Measurements from ENCODE around the gene CROCC2. TPM values are rescaled to one million over a fixed set of nuclear protein-coding genes. Genes with fewer than 3 reads are reported as not detected.

CROCC2 gene
- total and polyA plus RNA-seq, 7 donors: 0.01 TPM; not detected in 6

- intact Hi-C loops (cut with DNase I): loop anchor here in 1 of 2 donors (5.0 kb wide), 1 partner anchor 74 kb away; no protein-coding TSS in a partner anchor
- Histone ChIP-seq H3K9me3 (no peaks in the 10 kb centered on the region), H3K4me3 (no peak overlapping the region), H3K4me1 (peaks cover 8% of the 10 kb centered on the region), H3K27ac (no peak overlapping the region), H3K36me3 (ENCODE audit: insufficient read depth in 1 of 2, low read depth in 1 of 2) (no peaks in the 10 kb centered on the region), H3K27me3 (ENCODE audit: insufficient read depth in 3 of 3, low read length in 2 of 3) (peaks cover 0 to 17% (median 6%) of the 10 kb centered on the region in 3 donors)
- no peak for ATAC-seq
- DNase-seq: no peak
- 80 to 84% (median 83%) methylated on average over 21 of the region's 21 CpGs for WGBS, 3 donors
- TF ChIP-seq CTCF (IDR thresholded peaks at IDR 0.05): no peak
These were observed 7.0 kb downstream of the CROCC2 start for GRCh38 chr2:240912878-240913809.

DNA sequence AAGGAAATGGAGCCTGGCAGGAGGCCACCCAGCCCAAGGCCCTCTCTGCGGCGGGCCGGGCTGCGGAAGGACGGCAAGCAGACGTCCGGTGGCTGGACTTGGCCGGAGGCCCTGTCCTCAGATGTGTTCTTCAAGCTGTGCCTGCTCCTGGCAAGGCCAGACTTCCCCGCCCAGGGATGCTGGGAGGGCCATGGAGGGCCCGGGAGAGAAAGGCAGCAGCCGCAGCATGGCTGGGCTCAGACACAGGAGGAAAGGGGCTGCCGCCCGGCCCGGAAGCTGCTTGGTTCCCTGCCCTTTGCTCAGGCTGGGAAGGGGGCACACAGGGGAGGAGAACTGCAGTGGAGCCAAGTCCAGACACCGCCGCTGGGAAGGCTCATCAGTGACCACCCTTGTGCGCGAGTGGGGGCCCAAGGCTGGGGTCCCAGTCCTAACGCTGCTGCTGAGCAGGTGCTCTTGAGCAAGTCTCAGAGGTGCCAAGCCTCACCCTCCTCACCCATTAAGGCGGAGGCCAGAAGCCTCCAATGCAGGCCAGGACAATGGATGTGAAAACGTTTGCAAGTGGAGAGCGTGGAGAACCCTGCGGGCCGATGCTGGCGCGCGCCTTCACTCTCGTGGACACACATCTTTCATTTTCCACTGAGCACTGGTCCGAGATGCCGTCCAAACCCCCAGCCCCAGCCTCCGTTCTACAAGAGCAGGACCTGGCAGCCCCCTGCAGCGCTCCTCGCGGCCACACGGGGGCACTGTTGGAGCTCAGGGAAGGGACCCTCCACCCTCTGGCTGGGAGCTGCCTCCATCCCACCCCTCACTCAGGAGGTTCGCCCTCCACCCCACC lies 7.9 kb downstream of the CROCC2 start:
- H3K36me3 ChIP-seq (ENCODE audit: insufficient read depth in 1 of 2, low read depth in 1 of 2): no peaks in the 10 kb centered on the region
- 18 to 24% (median 19%) methylated on average over 34 to 36 of the region's 36 CpGs for WGBS, 3 donors
- no peak overlapping the region for H3K27ac ChIP-seq
- DNase-seq: peak; percentile 80 to 86
- no peaks in the 10 kb centered on the region for H3K9me3 ChIP-seq
- peaks cover 0 to 17% (median 6%) of the 10 kb centered on the region in 3 donors for H3K27me3 ChIP-seq (ENCODE audit: insufficient read depth in 3 of 3, low read length in 2 of 3)
- H3K4me1 ChIP-seq: peaks cover 8% of the 10 kb centered on the region
- peak; percentile 78 for TF ChIP-seq CTCF (IDR thresholded peaks at IDR 0.05)
- ATAC-seq: peak; percentile 53 to 81 (median 64)
- no peak overlapping the region for H3K4me3 ChIP-seq
- intact Hi-C loops (cut with DNase I): loop anchor here in 1 of 2 donors (5.0 kb wide), 1 partner anchor 73 kb away; no protein-coding TSS in a partner anchor

GRCh38 chr2:240914645-240915525 lies 8.7 kb downstream of the CROCC2 start:
- DNase-seq (peak; percentile 7 to 41), ATAC-seq (no peak)
- peaks cover 8% of the 10 kb centered on the region for H3K4me1 ChIP-seq
- H3K9me3 ChIP-seq: no peaks in the 10 kb centered on the region
- peaks cover 0 to 17% (median 6%) of the 10 kb centered on the region in 3 donors for H3K27me3 ChIP-seq (ENCODE audit: insufficient read depth in 3 of 3, low read length in 2 of 3)
- no peaks in the 10 kb centered on the region for H3K36me3 ChIP-seq (ENCODE audit: insufficient read depth in 1 of 2, low read depth in 1 of 2)
- no peak overlapping the region for H3K27ac ChIP-seq
- intact Hi-C loops (cut with DNase I): loop anchor here in 1 of 2 donors (5.0 kb wide), 1 partner anchor 72 kb away; no protein-coding TSS in a partner anchor
- 47 to 58% (median 52%) methylated on average over 21 to 25 of the region's 25 CpGs for WGBS, 3 donors
- no peak for TF ChIP-seq CTCF (IDR thresholded peaks at IDR 0.05)
- H3K4me3 ChIP-seq: no peak overlapping the region

Data from psoas muscle (tissue), 8 donors.